Ovary (tissue), 3 donors: Measurements from ENCODE around the gene ATF7IP.

ENCODE experiments used
- CTCF ChIP-seq, 3 donors: fragments of 450-650 bp in 2 of 3; fragments of 200-600 bp in 1 of 3; IDR thresholded peaks; one replicate each; pipeline versions ENCODE4 v1.5.1 to v1.8.0; 2016 to 2022; ENCODE audit warnings: antibody characterized with exemption in 3 of 3, mild to moderate bottlenecking in 1 of 3
- POLR2A ChIP-seq: fragments of 450-650 bp; IDR thresholded peaks from one replicate; pipeline ENCODE4 v1.6.1; 2017; ENCODE audit warnings: antibody characterized with exemption, mild to moderate bottlenecking, moderate library complexity
- donor health status: DM: no; HTN: no; CAD: no.

- no peak for TF ChIP-seq POLR2A
- peak in 1 of 3 donors; percentile 24 for TF ChIP-seq CTCF (IDR thresholded peaks at IDR 0.05)
Measured at GRCh38 chr12:14394317-14395073, 29.0 kb downstream of the ATF7IP start.
